GM13976 (cell line): Measurements from ENCODE around the gene SH3D19.

Experiments
- DNase-seq: peaks from one replicate; pipeline ENCODE4 v3.0.0; 2012; ENCODE audit warnings: low spot score
- CTCF ChIP-seq: IDR thresholded peaks from 2 replicates; pipeline ENCODE4 v1.5.1; 2012; ENCODE audit warnings: borderline replicate concordance, mild to moderate bottlenecking; ENCODE audit not compliant: insufficient read depth; ENCODE audit errors: extremely low read depth, missing control alignments, control extremely low read depth
- in situ Hi-C: fragments of 300-500 bp; cut with MboI; formaldehyde crosslinking; loops from one replicate; pipeline ENCODE4 v1.12.0; 2022; ENCODE audit warnings: low sequenced_read_pairs, mixed read lengths, inconsistent platforms; ENCODE audit not compliant: unreplicated experiment

Gene SH3D19

GRCh38 chr4:151199319-151200190 lies 125.8 kb downstream of the SH3D19 start:
- in situ Hi-C loops: no loop called here

DNA sequence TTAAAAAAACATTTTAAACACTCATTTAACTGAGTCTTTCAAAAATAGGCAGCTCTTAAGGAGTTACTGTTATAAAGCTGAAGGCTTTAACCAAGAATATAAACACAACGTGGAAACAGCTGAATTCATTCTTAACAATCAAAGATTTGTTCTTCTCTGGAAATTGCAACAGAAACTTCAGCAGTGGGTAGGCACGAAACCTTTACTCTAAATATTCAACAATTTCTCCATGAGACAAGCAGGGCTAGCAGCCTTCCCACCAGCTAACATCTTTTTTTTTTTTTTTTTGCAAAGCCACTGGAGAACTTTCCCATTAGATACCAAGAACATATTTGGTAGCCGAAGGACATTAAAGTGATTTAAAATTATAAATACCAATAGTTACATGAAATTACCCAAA lies 126.7 kb downstream of the SH3D19 start:
- no peak for DNase-seq
- in situ Hi-C loops: no loop called here
- TF ChIP-seq CTCF: no peak

More at GRCh38 chr4:151199319-151200190, 125.8 kb downstream of the SH3D19 start:
- TF ChIP-seq CTCF: no peak
- DNase-seq: no peak

DNA sequence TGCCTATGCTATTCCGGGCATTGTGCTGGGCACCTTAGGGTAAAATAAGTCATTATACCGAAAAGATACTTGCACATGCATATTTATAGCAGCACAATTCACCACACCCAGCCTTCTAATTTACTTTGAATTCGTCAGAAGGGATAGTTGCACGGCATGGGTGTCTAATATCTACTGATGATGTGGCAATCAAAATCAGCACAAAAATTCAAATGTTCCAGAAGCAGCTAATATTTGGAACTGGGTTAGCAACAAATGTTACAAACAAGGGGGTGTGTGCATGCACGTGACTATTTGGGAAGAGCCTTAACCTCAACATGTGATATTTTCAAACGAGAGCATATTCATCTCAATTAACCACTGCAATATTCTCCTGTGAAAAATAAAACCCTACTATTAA lies 128.2 kb downstream of the SH3D19 start:
- TF ChIP-seq CTCF: no peak
- in situ Hi-C loops: no loop called here
- DNase-seq: no peak

- TF ChIP-seq CTCF: no peak
- no peak for DNase-seq
- in situ Hi-C loops: no loop called here
Observed at GRCh38 chr4:151195801-151196200, 129.6 kb downstream of the SH3D19 start.

GRCh38 chr4:151193414-151193813 lies 132.0 kb downstream of the SH3D19 start:
- in situ Hi-C loops: no loop called here
- no peak for DNase-seq
- no peak for TF ChIP-seq CTCF

GRCh38 chr4:151192556-151193235 lies 132.7 kb downstream of the SH3D19 start:
- TF ChIP-seq CTCF: no peak
- no peak for DNase-seq
- in situ Hi-C loops: no loop called here
